GM23338 (cell line): ENCODE measurements around the gene TBC1D9. TPM values are rescaled to one million over a fixed set of nuclear protein-coding genes. Genes with fewer than 3 reads are reported as not detected.

Experiments
- ATAC-seq: fragments of 200-7000 bp; cut with Tn5 transposase; 3 replicates; pipeline ENCODE4 v1.9.1; 2020
- DNase-seq: peaks from one replicate; pipeline ENCODE4 v3.0.0-alpha.2; 2015; ENCODE audit warnings: low spot score
- H2AFZ ChIP-seq: fragments of 200-600 bp; sonication (generic); 2 replicates; pipeline ENCODE4 v1.8.0; 2016; ENCODE audit warnings: antibody characterized with exemption, mild to moderate bottlenecking, moderate library complexity
- H3F3A ChIP-seq: fragments of 200-600 bp; sonication (generic); replicated peaks from 2 replicates; pipeline ENCODE4 v1.8.0; 2017; ENCODE audit warnings: antibody characterized with exemption, mixed run types, low read depth
- H3K27ac ChIP-seq: fragments of 200-600 bp; sonication (generic); 2 replicates; pipeline ENCODE4 v1.6.1; 2016; ENCODE audit warnings: low read depth
- H3K27me3 ChIP-seq: fragments of 200-600 bp; sonication (generic); 2 replicates; pipeline ENCODE4 v1.8.0; 2016; ENCODE audit warnings: mild to moderate bottlenecking, mixed run types, moderate library complexity; ENCODE audit not compliant: insufficient read depth
- H3K36me3 ChIP-seq: fragments of 200-600 bp; sonication (generic); 2 replicates; pipeline ENCODE4 v1.8.0; 2016; ENCODE audit warnings: mild to moderate bottlenecking; ENCODE audit not compliant: insufficient read depth
- H3K4me1 ChIP-seq: fragments of 200-600 bp; sonication (generic); 2 replicates; pipeline ENCODE4 v1.8.0; 2016; ENCODE audit warnings: mild to moderate bottlenecking, moderate library complexity; ENCODE audit not compliant: insufficient read depth
- H3K4me2 ChIP-seq: fragments of 200-600 bp; sonication (generic); 2 replicates; pipeline ENCODE4 v1.7.1; 2017; ENCODE audit warnings: mixed run types
- H3K4me3 ChIP-seq: fragments of 200-600 bp; sonication (generic); 2 replicates; pipeline ENCODE4 v1.6.1; 2016; ENCODE audit warnings: mixed run types
- H3K79me2 ChIP-seq: fragments of 200-600 bp; sonication (generic); replicated peaks from 2 replicates; pipeline ENCODE4 v1.8.0; 2017; ENCODE audit warnings: mild to moderate bottlenecking; ENCODE audit not compliant: insufficient read depth
- H3K9me2 ChIP-seq: fragments of 200-600 bp; sonication (generic); 2 replicates; pipeline ENCODE4 v1.8.0; 2017; ENCODE audit not compliant: insufficient read depth
- H4K20me1 ChIP-seq: fragments of 200-600 bp; sonication (generic); replicated peaks from 2 replicates; pipeline ENCODE4 v1.8.0; 2017; ENCODE audit warnings: mild to moderate bottlenecking; ENCODE audit not compliant: insufficient read depth
- H3K27ac Mint-ChIP-seq: 2 replicates; pipeline ENCODE4 v1.8.0; 2020; ENCODE audit warnings: inconsistent platforms, mild to moderate bottlenecking, moderate library complexity, mixed read lengths
- H3K27me3 Mint-ChIP-seq: 3 replicates; pipeline ENCODE4 v1.8.0; 2022; ENCODE audit warnings: low read depth, mild to moderate bottlenecking, moderate library complexity, mixed read lengths, inconsistent platforms; ENCODE audit not compliant: insufficient read depth, poor library complexity
- H3K36me3 Mint-ChIP-seq: 3 replicates; pipeline ENCODE4 v1.8.0; 2021; ENCODE audit warnings: low read depth, mild to moderate bottlenecking, inconsistent platforms, moderate library complexity, mixed read lengths
- H3K4me1 Mint-ChIP-seq: 3 replicates; pipeline ENCODE4 v1.8.0; 2020; ENCODE audit warnings: mild to moderate bottlenecking, inconsistent platforms, mixed read lengths
- H3K4me3 Mint-ChIP-seq: 3 replicates; pipeline ENCODE4 v1.8.0; 2021; ENCODE audit warnings: moderate library complexity, mild to moderate bottlenecking, inconsistent platforms, mixed read lengths
- H3K9me3 Mint-ChIP-seq: 3 replicates; pipeline ENCODE4 v1.8.0; 2020; ENCODE audit warnings: moderate library complexity, mild to moderate bottlenecking, inconsistent platforms, mixed read lengths
- CREB1 ChIP-seq: fragments of 250-450 bp; sonication (Bioruptor Pico); IDR thresholded peaks from 2 replicates; pipeline ENCODE4 v1.5.0; 2020; ENCODE audit warnings: low read depth, mild to moderate bottlenecking, moderate library complexity
- ETS1 ChIP-seq: IDR thresholded peaks from 2 replicates; pipeline ENCODE4 v1.6.1; 2016; ENCODE audit warnings: antibody characterized with exemption
- EZH2 ChIP-seq: fragments of 200-600 bp; sonication (generic); IDR thresholded peaks from one replicate; pipeline ENCODE4 v1.8.0; 2017; ENCODE audit warnings: antibody characterized with exemption, mild to moderate bottlenecking, low read depth; ENCODE audit not compliant: unreplicated experiment
- JUNB ChIP-seq: IDR thresholded peaks from one replicate; pipeline ENCODE4 v1.6.1; 2016; ENCODE audit warnings: antibody characterized with exemption; ENCODE audit not compliant: unreplicated experiment
- NANOG ChIP-seq: IDR thresholded peaks from 2 replicates; pipeline ENCODE4 v1.6.1; 2016; ENCODE audit warnings: antibody characterized with exemption, borderline replicate concordance
- POLR2AphosphoS5 ChIP-seq: IDR thresholded peaks from 2 replicates; pipeline ENCODE4 v1.6.1; 2016; ENCODE audit warnings: antibody characterized with exemption, low read depth
- REST ChIP-seq: IDR thresholded peaks from one replicate; pipeline ENCODE4 v1.6.1; 2018; ENCODE audit warnings: antibody characterized with exemption; ENCODE audit not compliant: unreplicated experiment
- STAT1 ChIP-seq: IDR thresholded peaks from one replicate; pipeline ENCODE4 v1.6.1; 2016; ENCODE audit warnings: antibody characterized with exemption; ENCODE audit not compliant: unreplicated experiment
- ZNF114 ChIP-seq: fragments of 250-450 bp; sonication (Bioruptor Pico); IDR thresholded peaks from 2 replicates; pipeline ENCODE4 v1.5.0; 2020; ENCODE audit warnings: mild to moderate bottlenecking, moderate library complexity
- ZNF331 ChIP-seq: fragments of 250-450 bp; sonication (Bioruptor Pico); IDR thresholded peaks from 2 replicates; pipeline ENCODE4 v1.5.0; 2020; ENCODE audit warnings: low read depth, mild to moderate bottlenecking, moderate library complexity
- polyA plus RNA-seq: library from polyadenylated mRNA; unstranded; fragments of >200 nt; fragmentation: Nextera tagmentation; extraction: Ambion mirVana; gene quantifications from 2 replicates; pipeline ENCODE4 v1.2.1, GENCODE V29; 2016
- total RNA-seq: library from RNA; depleted of rRNA; stranded (reverse); fragments of >200 nt; shearing (Covaris generic); gene quantifications from 2 replicates; pipeline ENCODE4 v1.2.3, GENCODE V29; 2014
- TF ChIP-seq, protein P1 (sequence below), 2 experiments: fragments of 200-600 bp in 1 of 2; sonication (generic) in 1 of 2; conservative IDR thresholded peaks; 2 replicates each; pipeline versions ENCODE4 v1.5.1 to v1.6.1; 2016 to 2017; ENCODE audit warnings: antibody characterized with exemption in 2 of 2, low read depth in 2 of 2, mild to moderate bottlenecking in 2 of 2, moderate library complexity in 1 of 2

The TBC1D9 gene
- total and polyA plus RNA-seq, 2 experiments from 2014 or later, result 0.03 to 0.56 TPM

DNA sequence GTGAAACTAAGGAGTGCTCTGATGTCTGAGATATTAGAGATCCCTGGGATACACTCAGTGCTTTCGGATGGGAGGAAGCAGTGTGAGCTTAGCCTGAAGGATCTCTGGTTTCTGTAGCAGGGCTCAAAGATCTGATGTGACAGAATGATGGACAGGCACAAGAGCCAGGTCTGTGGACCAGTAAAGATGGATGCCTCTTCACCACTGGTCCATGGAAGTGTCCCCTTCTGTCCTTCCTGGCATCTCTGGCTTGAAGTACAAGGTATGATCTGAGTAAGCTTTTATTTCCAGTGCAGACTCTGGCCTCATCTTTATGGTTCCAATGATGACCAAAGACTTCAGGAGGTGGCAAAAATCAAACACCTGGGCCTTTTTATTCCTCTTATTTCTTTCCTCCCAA, 88.1 kb downstream of the TBC1D9 start:
- TF ChIP-seq ZNF114 (no peak), CREB1 (CRISPR knock-in tag) (no peak), EZH2 (no peak), POLR2AphosphoS5 (no peak), JUNB (no peak), STAT1 (no peak), REST (no peak), NANOG (no peak), ZNF331 (no peak)
- Histone ChIP-seq H3K27ac (no peak overlapping the region), H3K36me3 (no peaks in the 10 kb centered on the region), H2AFZ (no peak overlapping the region), H3K27me3 (no peaks in the 10 kb centered on the region), H4K20me1 (no peaks in the 10 kb centered on the region), H3K4me2 (no peak overlapping the region), H3K4me1 (no peaks in the 10 kb centered on the region), H3F3A (no peaks in the 10 kb centered on the region), H3K9me2 (no peaks in the 10 kb centered on the region), H3K4me3 (no peak overlapping the region), H3K79me2 (no peaks in the 10 kb centered on the region)
- DNase-seq (no peak), ATAC-seq (no peak)
- no peak overlapping the region for H3K27ac Mint-ChIP-seq
- H3K4me3 Mint-ChIP-seq, result no peak overlapping the region
- no peaks in the 10 kb centered on the region for H3K27me3 Mint-ChIP-seq
- H3K36me3 Mint-ChIP-seq, result no peaks in the 10 kb centered on the region
- H3K4me1 Mint-ChIP-seq, result no peaks in the 10 kb centered on the region
- H3K9me3 Mint-ChIP-seq, result no peaks in the 10 kb centered on the region

GRCh38 chr4:140666889-140667614, 89.1 kb downstream of the TBC1D9 start:
- ATAC-seq, result no peak
- TF ChIP-seq NANOG (no peak), JUNB (no peak), ZNF331 (no peak), POLR2AphosphoS5 (no peak), STAT1 (no peak), ETS1 (no peak)
- TF ChIP-seq, protein P1, sequence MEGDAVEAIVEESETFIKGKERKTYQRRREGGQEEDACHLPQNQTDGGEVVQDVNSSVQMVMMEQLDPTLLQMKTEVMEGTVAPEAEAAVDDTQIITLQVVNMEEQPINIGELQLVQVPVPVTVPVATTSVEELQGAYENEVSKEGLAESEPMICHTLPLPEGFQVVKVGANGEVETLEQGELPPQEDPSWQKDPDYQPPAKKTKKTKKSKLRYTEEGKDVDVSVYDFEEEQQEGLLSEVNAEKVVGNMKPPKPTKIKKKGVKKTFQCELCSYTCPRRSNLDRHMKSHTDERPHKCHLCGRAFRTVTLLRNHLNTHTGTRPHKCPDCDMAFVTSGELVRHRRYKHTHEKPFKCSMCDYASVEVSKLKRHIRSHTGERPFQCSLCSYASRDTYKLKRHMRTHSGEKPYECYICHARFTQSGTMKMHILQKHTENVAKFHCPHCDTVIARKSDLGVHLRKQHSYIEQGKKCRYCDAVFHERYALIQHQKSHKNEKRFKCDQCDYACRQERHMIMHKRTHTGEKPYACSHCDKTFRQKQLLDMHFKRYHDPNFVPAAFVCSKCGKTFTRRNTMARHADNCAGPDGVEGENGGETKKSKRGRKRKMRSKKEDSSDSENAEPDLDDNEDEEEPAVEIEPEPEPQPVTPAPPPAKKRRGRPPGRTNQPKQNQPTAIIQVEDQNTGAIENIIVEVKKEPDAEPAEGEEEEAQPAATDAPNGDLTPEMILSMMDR (conservative IDR thresholded peaks at IDR 0.05; ENCODE audit: low read depth in 2 of 2), result no peak

More at GRCh38 chr4:140666889-140667614, 89.1 kb downstream of the TBC1D9 start:
- H3K36me3 ChIP-seq, result no peaks in the 10 kb centered on the region
- H3K79me2 ChIP-seq, result no peaks in the 10 kb centered on the region
- H3F3A ChIP-seq, result no peaks in the 10 kb centered on the region
- DNase-seq, result no peak
- no peak overlapping the region for H3K27ac ChIP-seq
- Mint-ChIP-seq H3K4me3 (no peak overlapping the region), H3K36me3 (no peaks in the 10 kb centered on the region), H3K9me3 (no peaks in the 10 kb centered on the region), H3K4me1 (peaks cover 6% of the 10 kb centered on the region; the same call in 2 of the 3 replicates), H3K27ac (no peak overlapping the region), H3K27me3 (no peaks in the 10 kb centered on the region)
- H4K20me1 ChIP-seq, result no peaks in the 10 kb centered on the region
- H3K9me2 ChIP-seq, result no peaks in the 10 kb centered on the region
- peaks cover 4% of the 10 kb centered on the region; the same call in 1 of the 2 replicates for H3K4me1 ChIP-seq
- H2AFZ ChIP-seq, result no peak overlapping the region
- H3K27me3 ChIP-seq, result no peaks in the 10 kb centered on the region
- no peak overlapping the region for H3K4me3 ChIP-seq
- H3K4me2 ChIP-seq, result no peak overlapping the region
